ENCODE results near the gene CEP170.
A peak's percentile ranks its signal among the peaks of the same experiment; 100 is the strongest.

The CEP170 gene

DNA sequence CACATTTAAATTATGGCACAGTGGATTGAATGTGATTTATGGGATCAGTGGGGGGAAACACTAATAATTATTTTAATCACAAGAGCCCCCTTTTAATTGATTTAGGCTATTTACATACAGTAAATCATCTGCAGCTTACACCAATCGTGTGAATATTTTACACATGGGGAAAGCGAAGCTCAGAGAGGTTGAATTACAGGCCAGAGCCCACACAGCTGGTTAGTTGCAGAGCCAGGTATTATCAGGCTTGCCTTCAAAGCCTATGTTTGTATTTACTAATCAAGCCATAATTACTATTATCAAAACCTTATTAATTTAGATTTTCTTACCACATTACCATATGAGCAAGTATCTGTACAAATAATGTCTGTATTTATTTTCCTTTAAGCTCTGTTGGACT lies 1.5 kb upstream of the CEP170 start:
- no peak for DNase-seq (ENCODE audit: low spot score)

DNA sequence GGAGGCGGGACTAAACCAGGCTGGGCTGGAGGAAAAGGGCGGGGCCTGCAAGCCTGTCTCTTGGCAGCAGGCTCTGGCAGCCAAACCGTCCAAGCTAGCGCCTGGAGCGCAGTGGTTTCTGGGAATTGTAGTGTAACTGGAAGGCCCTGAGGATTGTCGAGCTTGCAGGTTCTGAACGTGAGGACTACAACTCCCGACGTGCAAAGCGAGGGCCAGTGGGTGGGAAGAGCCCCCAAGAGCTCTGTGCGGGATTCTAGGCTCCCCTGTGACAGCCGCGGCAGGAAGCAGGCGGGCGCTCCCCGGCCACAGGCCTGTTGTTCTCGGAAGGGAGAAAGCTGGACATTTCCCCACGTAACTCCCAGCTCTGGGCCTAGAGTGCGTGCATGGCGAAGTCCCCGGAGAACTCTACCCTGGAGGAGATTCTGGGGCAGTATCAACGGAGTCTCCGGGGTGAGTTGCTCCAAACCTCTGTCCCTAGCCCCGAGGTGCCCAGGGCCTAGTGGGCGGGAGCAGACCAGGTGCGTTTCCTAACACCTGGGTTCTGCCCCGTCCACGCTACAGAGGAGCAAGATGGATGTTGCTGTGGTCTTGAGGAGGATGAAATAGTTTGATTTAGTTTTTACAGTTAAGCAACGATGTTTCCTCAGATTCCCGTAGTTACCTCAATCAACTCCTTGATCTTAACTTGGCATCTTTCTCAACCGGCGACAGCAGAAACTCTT lies 871 bp upstream of the CEP170 start, which contains the start of gene SDCCAG8:
SDCCAG8 (plus strand) TSS at position 251 of the 722 bp plus-strand sequence; CDS start at position 384, 133 bp downstream.
- Histone ChIP-seq H3K27ac (ENCODE audit: poor library complexity, severe bottlenecking) (peak within 1 kb of the TSS; percentile 87), H3K9me3 (ENCODE audit: severe bottlenecking) (no peaks in the 10 kb centered on the region), H3K4me3 (ENCODE audit: severe bottlenecking) (peak within 1 kb of the TSS; percentile 72), H3K4me1 (ENCODE audit: insufficient read depth, poor library complexity, severe bottlenecking) (peaks cover 31% of the 10 kb centered on the region), H3K36me3 (ENCODE audit: low read depth) (peaks cover 3% of the 10 kb centered on the region; the same call in 1 of the 2 replicates), H3K27me3 (ENCODE audit: insufficient read depth, poor library complexity, severe bottlenecking) (no peaks in the 10 kb centered on the region)
- TF ChIP-seq, protein P1, sequence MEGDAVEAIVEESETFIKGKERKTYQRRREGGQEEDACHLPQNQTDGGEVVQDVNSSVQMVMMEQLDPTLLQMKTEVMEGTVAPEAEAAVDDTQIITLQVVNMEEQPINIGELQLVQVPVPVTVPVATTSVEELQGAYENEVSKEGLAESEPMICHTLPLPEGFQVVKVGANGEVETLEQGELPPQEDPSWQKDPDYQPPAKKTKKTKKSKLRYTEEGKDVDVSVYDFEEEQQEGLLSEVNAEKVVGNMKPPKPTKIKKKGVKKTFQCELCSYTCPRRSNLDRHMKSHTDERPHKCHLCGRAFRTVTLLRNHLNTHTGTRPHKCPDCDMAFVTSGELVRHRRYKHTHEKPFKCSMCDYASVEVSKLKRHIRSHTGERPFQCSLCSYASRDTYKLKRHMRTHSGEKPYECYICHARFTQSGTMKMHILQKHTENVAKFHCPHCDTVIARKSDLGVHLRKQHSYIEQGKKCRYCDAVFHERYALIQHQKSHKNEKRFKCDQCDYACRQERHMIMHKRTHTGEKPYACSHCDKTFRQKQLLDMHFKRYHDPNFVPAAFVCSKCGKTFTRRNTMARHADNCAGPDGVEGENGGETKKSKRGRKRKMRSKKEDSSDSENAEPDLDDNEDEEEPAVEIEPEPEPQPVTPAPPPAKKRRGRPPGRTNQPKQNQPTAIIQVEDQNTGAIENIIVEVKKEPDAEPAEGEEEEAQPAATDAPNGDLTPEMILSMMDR (IDR thresholded peaks at IDR 0.05; ENCODE audit: poor library complexity, severe bottlenecking): no peak
- peak; percentile 86 for ATAC-seq (ENCODE audit: low read depth)
- peak; percentile 95 for DNase-seq (ENCODE audit: low spot score)

More for the DNA sequence above, 1.5 kb upstream of the CEP170 start:
- Histone ChIP-seq H3K4me1 (ENCODE audit: insufficient read depth, poor library complexity, severe bottlenecking) (peaks cover 27% of the 10 kb centered on the region), H3K9me3 (ENCODE audit: severe bottlenecking) (no peaks in the 10 kb centered on the region), H3K27me3 (ENCODE audit: insufficient read depth, poor library complexity, severe bottlenecking) (no peaks in the 10 kb centered on the region), H3K27ac (ENCODE audit: poor library complexity, severe bottlenecking) (peak overlapping the region; percentile 87), H3K4me3 (ENCODE audit: severe bottlenecking) (peak overlapping the region; percentile 72), H3K36me3 (ENCODE audit: low read depth) (peaks cover 3% of the 10 kb centered on the region; the same call in 1 of the 2 replicates)
- TF ChIP-seq, protein P1 (IDR thresholded peaks at IDR 0.05; ENCODE audit: poor library complexity, severe bottlenecking): no peak
- ATAC-seq (ENCODE audit: low read depth): no peak

DNA sequence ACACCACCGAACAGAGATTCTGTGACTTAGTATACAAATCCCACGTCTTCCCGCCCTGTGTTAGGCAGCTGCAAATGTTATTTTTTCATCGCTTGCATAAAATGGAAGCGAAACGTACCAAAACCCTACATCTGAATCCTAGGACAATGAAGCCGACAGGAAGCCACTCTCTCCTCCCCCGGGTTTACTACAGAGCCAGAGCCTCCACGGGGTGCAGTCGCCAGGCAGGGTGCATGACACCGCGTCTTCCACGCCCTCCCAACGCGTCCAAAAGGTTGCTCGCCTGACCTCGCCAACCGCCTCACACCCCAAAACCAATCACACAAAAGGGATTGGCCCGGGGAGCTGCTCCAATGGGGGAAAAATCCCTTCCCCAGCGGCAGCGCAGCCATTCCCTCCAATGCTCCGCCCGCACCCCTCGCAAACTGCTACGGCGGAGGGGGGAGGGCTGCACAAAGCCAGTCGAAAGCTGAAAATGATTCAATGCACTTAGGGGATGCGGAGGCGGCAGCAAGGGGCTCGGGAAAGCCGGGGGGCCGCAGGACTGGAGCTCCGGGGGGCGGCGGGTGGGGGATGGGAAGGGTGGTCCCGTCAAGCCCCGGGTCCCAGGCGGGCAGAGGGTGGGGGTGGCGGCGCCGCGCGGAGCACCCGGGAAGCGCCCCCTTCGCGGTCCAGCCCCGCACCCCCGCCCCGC lies 701 bp downstream of the CEP170 start:
- H3K27me3 ChIP-seq (ENCODE audit: insufficient read depth, poor library complexity, severe bottlenecking): no peaks in the 10 kb centered on the region
- no peaks in the 10 kb centered on the region for H3K9me3 ChIP-seq (ENCODE audit: severe bottlenecking)
- peak; percentile 51 for DNase-seq (ENCODE audit: low spot score)
- peaks cover 20% of the 10 kb centered on the region for H3K4me1 ChIP-seq (ENCODE audit: insufficient read depth, poor library complexity, severe bottlenecking)
- ATAC-seq (ENCODE audit: low read depth): peak; percentile 9
- TF ChIP-seq, protein P1 (IDR thresholded peaks at IDR 0.05; ENCODE audit: poor library complexity, severe bottlenecking): no peak
- peak overlapping the region; percentile 72 for H3K4me3 ChIP-seq (ENCODE audit: severe bottlenecking)
- H3K36me3 ChIP-seq (ENCODE audit: low read depth): peaks cover 7% of the 10 kb centered on the region; the same call in 1 of the 2 replicates
- H3K27ac ChIP-seq (ENCODE audit: poor library complexity, severe bottlenecking): peak overlapping the region; percentile 87

DNA sequence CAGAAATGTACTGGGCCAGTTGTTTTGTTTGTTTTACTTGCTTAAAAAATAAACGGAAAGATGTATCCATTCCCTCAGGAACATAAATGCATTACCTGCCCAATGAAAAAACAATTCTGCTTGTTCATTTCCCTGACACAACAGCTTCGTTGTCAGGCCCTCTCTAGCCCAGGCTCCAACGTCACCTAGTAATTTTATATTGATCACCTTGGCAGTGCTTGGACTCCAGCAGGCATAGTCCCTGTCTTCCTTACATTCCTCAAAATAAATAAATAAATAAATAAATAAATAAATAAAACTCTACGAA lies 1.2 kb downstream of the CEP170 start:
- no peaks in the 10 kb centered on the region for H3K9me3 ChIP-seq (ENCODE audit: severe bottlenecking)
- H3K27ac ChIP-seq (ENCODE audit: poor library complexity, severe bottlenecking): peak overlapping the region; percentile 87
- peaks cover 19% of the 10 kb centered on the region for H3K4me1 ChIP-seq (ENCODE audit: insufficient read depth, poor library complexity, severe bottlenecking)
- H3K27me3 ChIP-seq (ENCODE audit: insufficient read depth, poor library complexity, severe bottlenecking): no peaks in the 10 kb centered on the region
- ATAC-seq (ENCODE audit: low read depth): no peak
- TF ChIP-seq, protein P1 (IDR thresholded peaks at IDR 0.05; ENCODE audit: poor library complexity, severe bottlenecking): no peak
- H3K4me3 ChIP-seq (ENCODE audit: severe bottlenecking): peak overlapping the region; percentile 72
- H3K36me3 ChIP-seq (ENCODE audit: low read depth): peaks cover 8% of the 10 kb centered on the region; the same call in 1 of the 2 replicates
- DNase-seq (ENCODE audit: low spot score): no peak
